Activated CD4-positive, alpha-beta T cell treated with anti-CD3 and anti-CD28 coated beads, Interleukin-2, amount 50 U/mL, for 24 hours (primary cell): ENCODE results near the gene LRMDA.

Experiments
- DNase-seq, 2 donors: peaks; one replicate each; pipeline ENCODE4 v3.0.0-alpha.2; 2020; ENCODE audit warnings: low read depth in 1 of 2, low spot score in 1 of 2

Gene LRMDA

DNA sequence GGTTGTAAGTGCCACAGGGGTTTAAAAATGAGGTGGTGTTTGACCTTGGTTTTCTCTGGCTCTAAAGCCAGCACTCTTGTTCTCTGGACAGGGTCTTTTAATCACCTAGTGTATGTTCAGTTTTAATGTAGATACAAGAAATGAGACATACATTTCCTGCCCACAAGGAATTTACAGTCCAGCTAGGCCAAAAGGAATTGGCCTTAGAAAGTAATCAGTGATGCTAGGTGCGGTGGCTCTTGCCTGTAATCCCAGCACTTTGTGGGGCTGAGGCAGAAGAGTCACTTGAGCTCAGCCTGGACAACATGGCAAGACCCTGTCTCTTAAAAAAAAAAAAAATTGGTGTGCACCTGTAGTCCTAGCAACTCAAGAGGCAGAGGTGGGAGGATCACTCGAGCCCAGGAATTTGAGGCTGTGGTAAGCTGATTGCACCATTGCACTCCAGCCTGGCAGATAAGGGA is 100.2 kb downstream of the LRMDA start:
- DNase-seq: no peak

DNA sequence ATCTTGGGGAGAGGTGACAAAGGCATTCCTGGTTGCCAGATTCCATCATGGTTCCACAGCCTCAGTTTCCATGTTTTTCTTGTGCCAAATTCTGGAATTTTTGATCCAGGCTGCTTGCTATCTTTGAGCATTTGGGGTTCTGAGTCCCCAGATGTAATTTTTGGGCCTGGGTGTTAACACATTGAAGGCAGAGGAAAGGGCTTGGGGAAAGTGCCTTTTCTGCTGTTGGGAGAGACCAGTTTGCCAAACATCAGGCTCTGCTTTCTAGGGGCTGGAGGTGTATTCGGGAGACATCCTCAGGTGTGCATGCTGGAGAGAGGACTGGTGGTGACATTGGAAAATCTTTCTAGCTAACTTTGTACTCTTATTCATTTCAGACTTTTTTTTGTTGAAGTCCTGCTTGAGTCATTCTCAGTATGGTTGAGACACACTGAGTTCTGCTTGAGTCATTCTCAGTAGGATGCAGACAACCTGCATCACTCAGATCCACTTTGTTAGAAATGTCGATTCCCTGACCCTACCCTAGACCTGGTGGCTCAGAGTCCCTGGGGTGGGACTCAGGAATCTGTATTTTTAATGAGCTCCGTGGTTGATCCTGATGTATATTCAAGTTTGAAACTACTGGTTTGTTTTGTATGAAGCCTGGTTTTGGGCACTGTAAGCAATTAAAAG is 101.0 kb downstream of the LRMDA start:
- DNase-seq: no peak

DNA sequence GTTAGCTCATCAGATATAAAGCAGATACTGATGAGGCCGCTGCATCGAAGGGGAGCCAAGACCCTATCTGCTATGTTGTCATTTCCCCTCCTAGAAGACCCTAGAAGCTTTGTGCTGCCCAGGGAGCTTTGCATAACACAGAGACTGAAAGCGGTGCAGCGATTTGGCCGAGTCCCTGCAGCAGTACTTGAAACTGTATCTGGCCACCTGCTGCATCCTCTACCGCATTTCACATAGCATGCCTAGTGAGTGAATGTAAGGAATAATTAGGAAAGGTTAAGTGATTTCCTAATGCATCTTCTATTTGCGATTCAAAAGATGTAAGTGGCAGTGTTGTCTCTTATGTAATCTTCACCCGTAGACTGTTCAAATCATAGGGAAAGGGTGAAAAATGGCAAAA is 106.7 kb downstream of the LRMDA start:
- no peak for DNase-seq

DNA sequence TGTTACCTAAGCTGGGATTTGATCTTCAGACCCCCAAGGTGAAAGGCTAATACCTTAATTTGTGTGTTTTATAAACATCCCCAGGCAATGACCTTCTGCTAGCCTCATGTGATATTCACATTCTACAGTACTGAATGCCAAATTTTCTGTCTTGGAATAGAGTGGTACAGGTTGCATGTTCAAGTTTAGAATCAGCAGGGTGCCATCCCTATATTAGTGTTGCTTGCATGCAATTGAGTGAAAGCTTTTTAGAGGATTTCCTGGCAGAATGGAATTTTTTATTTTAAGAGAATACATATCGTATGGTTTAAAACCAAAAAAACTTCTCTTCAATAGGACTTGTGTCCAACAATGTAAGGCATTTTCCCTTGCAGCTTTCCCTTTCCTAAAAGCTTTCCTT is 107.3 kb downstream of the LRMDA start:
- DNase-seq: no peak

DNA sequence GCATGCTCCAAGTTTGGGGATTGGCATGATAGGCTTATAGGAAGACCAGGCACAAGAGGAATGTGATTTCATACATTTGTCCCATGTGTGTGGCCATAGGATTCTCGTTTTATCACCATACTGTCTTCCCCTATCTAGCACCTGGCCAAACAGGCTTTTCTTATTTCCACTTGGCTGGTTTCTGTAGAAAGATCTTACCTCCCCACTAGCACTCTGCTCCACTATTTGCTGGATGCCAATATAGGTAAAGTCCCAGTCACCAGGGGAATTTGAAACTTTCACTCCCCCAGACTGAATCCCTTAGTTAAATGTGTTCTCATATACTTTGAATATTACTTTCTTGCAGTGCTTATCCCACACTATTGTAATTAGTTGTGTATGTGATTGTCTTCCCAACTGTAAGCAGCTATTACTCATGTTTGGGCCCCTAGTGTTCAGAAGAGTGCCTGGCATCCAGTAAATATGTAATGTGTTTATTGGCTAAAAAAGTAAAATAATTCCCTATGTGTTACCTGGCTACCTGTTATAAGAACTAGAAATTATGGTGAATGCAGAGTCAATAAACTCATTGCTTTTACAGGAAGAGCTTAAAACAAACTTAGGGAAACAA is 109.0 kb downstream of the LRMDA start:
- no peak for DNase-seq

DNA sequence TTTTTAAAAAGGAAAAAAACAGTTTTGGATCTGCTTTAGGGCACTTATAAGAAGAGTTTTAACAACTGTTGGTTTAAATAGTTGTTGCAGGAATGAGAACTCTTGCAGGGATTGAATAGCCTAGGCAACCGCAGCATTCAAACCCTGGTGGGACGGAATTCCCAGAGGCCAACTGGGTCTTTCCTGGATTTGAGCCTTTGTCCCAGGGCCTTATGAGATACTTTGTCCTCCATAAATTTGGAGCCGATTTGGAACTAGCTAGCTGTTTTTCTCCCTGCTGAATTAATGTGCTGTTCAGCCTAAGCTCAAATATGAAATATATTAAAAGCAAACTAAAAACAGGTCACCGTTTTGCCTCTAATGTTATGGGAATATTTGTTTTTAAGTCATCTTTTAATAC is 109.6 kb downstream of the LRMDA start:
- no peak for DNase-seq

DNA sequence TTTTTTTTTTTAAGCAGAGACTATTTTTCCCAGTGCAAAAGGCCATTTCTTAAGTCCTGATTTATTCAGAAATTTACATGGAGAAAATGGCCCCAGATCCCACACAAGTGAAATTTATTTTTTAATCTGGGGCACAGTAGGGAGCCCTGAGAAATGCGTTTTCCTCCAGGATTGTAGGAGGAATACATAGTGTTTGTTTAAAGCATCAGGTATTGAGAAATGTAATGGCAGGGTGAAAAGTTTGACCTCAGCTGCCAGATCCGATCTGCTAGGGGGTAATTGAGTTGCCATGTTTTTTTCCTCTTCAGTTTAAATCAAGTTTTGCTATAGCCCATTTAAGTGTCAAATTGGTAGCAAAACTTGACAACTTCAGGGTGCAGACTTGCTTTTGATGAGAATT is 110.0 kb downstream of the LRMDA start:
- DNase-seq: no peak

DNA sequence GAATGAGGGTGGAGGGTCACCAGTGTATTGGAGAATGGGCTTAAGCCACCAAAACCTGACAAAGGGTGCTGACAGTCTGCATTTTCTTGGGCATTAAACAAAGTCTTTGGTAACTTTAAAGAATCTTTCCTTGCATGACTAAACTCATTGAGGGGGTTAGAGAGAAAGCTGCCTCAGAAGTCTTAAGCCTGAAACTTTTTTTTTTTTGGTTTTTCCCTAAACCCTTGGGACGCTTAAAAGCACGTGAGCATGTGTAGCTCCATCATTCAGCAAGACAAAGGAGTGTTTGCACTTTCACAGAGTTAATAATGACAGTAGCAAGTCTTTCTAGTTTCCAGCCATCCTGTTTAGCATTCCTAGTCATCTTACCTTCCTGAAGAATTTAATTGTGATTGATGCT is 110.7 kb downstream of the LRMDA start:
- no peak for DNase-seq

DNA sequence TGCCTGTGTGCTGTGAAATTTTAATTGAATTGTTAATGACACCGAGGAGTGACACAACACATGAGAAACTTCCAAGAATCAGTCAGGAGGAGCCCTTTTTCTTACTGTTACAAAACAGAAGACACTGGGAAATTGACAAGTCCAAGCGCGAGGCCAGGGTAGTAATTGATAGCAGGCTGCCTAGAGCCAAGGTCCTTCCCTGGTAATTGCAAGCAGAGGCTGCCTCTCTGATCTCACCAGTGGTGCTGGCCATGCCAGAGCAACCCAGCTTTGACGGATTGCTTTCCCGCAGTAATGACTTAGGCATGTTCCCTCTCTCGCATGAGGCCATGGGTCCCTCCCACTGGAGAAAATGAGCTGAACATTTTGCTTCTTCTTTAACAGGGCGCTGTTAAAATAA is 111.5 kb downstream of the LRMDA start:
- DNase-seq: no peak

DNA sequence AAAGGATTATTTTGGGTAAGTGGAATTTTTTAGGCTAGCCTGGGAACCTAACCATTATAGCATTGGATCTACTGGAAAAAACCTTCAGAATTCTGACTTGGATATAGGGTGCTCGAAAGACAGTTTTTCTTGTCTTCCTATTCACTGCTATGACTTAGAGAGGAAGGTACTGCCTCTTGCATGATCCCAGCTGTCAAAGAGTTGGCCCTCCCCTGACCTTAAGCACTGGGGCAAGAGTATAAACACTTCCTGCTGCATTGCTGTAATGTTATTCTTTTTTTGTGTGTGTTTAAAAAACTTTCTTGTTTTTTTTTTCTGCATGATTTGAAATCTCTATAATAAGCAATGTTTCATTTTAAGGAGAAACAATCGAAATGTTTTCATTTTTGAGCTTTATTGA is 113.0 kb downstream of the LRMDA start:
- no peak for DNase-seq

DNA sequence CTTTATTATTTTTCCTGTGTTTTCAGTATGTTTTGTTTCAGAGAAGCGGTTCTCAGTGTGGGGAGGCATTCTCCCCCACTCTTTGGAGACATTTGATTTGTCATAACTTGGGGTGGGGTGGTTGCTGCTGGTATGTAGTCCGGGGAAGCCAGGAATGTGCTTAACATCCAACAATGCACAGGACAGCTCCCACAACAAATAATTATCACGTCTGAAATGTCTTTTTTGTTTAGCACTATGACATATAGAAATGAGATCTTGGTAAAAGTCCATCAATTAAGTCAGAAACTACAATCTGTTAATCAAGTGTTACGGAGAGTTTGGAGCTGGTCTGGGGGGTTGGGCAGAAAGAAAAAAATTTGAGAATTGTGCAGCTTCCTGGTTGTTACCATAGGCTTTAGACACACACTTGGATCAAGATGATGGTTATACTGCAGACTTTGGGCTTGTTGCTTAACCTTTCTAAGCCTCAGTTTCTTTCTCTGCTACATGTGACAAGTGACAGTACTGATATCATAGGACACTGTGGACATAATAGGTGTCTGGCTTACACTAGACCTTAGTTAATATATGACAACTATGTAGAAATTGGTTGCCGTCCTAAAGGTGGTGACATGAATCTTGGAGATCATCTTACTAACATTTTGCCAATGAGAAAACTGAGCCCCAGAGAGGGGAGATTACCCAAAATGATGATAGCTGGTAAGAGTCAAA is 113.7 kb downstream of the LRMDA start:
- no peak for DNase-seq

DNA sequence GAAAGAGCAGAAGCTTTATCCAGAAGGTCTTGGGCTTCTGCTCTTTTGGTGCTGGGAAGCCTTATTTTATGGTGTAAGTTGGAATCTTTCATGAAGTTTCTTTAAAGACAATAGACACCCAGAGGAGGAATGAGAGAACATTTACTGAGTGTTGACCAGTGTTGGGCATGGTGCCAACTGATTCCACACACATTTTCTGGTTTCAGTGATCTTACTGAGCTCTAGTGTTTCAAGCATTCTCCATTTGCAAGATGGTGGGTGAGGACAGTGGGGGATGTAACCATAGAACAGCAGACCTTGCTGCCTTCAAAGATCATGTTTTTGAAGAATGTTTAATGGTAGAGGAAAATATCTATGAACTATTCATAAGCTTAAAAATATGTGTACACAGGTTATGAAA is 114.6 kb downstream of the LRMDA start:
- no peak for DNase-seq

DNA sequence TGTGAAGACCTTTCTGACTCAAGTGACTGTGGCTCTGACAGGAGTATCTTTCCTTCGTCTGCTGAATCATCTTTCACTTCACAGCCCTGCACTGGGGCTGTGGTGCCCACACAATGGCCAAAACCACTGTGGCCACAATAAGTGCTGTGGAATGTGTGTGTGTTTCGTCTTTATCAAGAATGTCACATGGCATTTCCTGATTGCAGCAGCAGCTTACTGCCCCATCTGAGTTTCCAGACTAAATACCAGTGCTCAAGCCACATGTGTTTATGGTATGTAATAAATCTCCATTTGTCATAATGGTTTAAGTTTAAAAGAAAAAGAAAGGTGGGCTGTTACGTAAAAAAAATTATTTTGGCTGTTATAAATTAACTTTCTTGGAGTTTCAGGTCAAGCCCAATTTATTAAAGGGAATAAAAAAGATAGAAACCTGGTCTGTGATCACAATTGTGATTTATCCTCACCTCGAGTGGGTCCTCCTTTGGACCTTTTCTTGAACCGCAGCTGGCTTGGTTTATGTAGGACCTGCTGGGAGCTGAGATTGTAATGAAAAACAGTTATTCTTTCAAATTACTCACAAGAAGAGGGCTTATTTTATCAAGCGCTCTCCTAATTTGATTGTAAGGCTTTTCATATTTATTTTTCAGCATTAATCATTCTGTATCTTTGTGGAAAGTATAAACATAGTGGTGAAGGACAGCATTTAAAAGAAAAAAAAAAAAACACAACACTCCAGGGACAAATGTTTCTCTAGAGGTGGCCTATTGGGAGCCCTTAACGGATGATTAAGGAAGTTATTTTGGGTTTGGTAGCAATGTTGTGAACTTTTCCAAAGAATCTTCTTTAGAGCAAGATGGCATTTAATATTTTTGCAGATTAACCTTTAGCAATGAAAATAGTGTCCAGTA is 116.2 kb downstream of the LRMDA start:
- no peak for DNase-seq

DNA sequence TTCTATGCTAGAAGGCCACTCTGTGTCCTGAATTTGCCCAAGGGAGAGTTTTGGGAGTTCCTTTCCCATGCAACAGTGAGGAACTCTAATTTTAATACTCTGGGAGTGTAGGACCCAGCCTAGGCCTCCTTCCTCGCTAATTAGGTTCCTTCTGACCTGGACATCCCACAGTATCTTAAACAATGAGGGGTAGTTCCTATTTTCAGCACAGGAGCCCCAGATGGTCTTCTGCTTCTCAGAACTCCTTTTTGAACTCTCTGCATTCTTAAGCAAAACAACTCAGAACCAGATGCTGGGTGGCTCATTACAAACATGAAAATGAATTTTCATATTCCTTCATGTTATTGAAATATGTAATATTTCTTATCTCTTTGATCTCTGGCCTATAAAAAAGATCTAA is 116.9 kb downstream of the LRMDA start:
- no peak for DNase-seq

DNA sequence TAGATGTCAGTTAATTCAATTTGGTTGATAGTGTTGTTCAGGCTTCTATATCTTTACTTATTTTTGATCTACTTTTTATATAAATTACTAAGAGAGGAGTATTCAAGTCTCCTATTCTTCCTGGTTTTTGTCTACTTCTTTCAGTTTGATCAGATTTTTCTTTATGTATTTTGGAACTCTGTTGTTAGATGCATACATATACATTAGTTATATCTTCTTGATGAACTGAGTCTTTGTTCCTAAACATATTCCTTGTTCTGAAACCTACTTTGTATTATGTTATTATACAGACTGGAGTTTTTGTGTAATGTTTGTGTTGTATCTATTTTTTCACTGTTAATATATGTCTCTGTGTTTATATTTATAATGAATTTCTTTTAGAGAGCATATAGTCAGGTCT is 118.8 kb downstream of the LRMDA start:
- DNase-seq: no peak

DNA sequence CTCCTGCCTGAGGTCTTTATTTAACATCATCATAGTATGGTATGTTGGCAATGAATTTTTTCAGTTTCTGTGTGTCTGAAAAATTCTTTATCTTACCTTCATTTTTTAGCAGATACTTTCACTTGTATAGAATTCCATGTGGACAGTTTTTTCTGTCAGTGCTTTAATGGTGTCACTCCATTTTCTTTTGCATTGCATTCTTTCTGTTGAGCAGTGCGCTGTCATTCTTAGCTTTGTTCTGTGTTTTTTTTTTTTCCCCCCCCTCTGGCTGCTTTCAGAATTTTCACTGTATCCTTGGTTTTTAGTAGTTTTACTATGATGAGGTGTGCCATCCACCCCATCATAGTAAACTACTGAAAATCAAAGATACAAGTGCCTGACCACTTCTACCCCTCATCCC is 120.7 kb downstream of the LRMDA start:
- no peak for DNase-seq

DNA sequence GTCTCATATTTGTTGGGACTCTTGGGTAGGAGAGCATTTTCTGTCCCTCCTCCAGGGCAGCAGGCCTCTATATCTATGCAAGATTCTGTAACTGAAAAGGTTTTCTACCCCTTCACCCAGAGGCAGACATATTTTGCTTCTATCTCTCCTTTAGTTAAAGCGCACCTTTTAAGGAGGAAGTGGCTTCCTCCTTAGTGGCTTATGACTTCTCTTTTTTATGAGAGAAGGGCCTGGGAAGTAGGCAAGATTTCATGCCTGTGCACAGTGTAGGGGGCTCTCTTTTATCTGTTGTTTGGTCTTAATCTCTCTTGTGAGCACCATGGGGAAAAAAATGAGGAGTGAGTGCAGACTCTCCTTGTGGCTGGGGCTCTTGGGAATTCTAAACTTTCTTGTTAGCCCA is 122.1 kb downstream of the LRMDA start:
- DNase-seq: no peak

DNA sequence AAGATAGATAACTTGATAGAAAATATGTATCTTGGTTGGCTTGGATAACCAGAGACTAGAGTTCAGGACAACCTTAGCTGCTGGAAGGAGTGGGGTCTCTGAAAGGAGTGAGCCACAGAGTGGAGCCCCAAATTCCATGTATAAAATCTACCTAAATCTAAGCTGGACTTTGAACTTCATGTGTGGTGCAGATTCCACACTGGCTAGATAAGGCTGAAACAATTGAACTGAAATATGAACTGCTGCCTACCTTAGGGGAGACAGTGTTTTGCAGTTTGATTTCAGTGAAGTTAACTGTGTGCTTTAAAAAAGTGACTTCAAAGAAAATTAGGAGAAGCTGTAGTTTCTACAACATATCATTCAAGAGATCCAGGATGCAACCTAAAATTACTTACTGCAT is 123.9 kb downstream of the LRMDA start:
- no peak for DNase-seq

DNA sequence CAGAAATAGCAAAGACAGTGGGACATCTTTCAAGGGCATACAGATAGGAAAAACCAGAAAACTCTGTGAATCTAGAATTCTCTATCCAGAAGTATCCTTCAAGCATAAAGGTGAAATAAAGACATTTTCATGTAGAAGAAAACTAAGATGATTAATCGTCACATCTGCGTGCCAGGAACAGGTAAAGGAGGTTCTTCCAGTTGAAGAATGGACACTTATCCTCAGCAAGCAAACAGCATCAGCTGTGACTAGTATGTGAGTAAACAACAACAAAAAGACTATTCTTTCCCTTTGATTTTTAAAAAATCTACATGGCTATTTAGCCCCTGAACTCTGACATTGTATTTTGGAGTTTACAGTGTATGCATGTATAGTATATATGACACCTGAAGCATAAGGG is 124.9 kb downstream of the LRMDA start:
- DNase-seq: no peak

DNA sequence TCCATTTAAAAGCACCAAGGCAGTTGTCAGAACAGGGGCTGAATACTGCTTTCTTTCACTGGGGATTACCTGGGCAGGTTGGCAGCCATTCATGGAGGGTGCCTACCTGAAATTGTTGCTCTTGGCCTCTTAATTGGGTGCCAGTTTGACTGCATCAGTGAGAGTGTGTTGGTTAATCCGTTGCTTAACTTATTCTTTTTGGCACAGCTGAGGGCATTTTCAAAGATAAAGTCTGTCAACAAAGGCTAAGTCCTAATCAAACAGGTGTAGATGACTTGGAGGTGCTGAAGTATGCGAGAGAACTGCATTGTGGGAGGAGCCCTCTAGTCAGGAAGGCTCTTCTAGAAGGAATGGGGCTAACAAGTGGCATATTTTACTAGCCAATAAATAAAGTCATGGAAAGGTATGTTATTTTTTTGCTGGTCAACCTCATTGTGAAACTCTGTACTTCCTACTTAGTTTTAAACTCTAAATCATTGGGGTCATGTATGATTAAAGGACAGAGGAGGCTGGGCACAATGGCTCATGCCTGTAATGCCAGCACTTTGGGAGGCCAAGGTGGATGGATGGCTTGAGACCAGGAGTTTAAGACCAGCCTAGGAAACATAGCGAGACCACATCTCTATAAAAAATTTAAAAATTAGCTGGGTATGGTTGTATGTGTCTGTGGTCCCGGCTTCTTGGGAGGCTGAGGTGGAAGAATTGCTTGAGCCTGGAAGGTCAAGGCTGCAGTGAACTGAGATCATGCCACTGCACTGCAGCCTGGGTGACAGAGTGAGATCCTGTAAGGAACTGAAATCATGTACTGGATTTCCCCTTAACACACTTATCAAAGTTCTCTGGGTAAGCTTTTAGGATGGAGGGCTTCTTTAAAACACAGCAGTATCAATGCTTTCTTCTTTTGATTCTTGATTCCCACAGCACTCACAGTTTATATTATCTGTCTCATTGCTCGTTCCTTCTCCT is 134.1 kb downstream of the LRMDA start:
- DNase-seq: no peak
